Hindlimb muscle (tissue), 1 donor: ENCODE measurements around the gene TSTD2. TPM values are rescaled to one million over a fixed set of nuclear protein-coding genes. Genes with fewer than 3 reads are reported as not detected.

ENCODE experiments used
- DNase-seq: peaks from one replicate; pipeline ENCODE4 v3.0.0-alpha.2; 2013
- polyA plus RNA-seq: library from polyadenylated mRNA; unstranded; fragments of 120-200 nt; gene quantifications from one replicate; pipeline ENCODE4 v1.2.1, GENCODE V29; 2013; ENCODE audit not compliant: insufficient read length

The TSTD2 gene
- polyA plus RNA-seq, 1 donor: 22.2 TPM

GRCh38 chr9:97561501-97561900, 71.7 kb downstream of the TSTD2 start:
- no peak for DNase-seq

GRCh38 chr9:97560851-97561250, 72.3 kb downstream of the TSTD2 start:
- DNase-seq: no peak

- DNase-seq: no peak
Observed at GRCh38 chr9:97560154-97560553, 73.0 kb downstream of the TSTD2 start.

GRCh38 chr9:97559111-97559514, 74.1 kb downstream of the TSTD2 start:
- DNase-seq: no peak

- DNase-seq: no peak
Observed at GRCh38 chr9:97558701-97559101, 74.5 kb downstream of the TSTD2 start.

GRCh38 chr9:97557606-97558095, 75.5 kb downstream of the TSTD2 start:
- DNase-seq: no peak

GRCh38 chr9:97556721-97557605, 76.2 kb downstream of the TSTD2 start:
- no peak for DNase-seq

- no peak for DNase-seq
Observed at GRCh38 chr9:97556036-97556720, 77.0 kb downstream of the TSTD2 start.

- no peak for DNase-seq
Observed at GRCh38 chr9:97555164-97555563, 78.0 kb downstream of the TSTD2 start.

- DNase-seq: no peak
Observed at GRCh38 chr9:97554566-97555075, 78.5 kb downstream of the TSTD2 start.

GRCh38 chr9:97553841-97554240, 79.3 kb downstream of the TSTD2 start:
- DNase-seq: no peak

GRCh38 chr9:97553141-97553540, 80.0 kb downstream of the TSTD2 start:
- no peak for DNase-seq

- no peak for DNase-seq
Observed at GRCh38 chr9:97551308-97551707, 81.9 kb downstream of the TSTD2 start.

- DNase-seq: no peak
Observed at GRCh38 chr9:97550386-97550785, 82.8 kb downstream of the TSTD2 start.

Other genes starting within 250 kb of the TSTD2 start
- 5.4 TPM for gene TDRD7, start 221.3 kb downstream of the TSTD2 start, polyA plus RNA-seq
- 145 TPM for gene TMOD1, start 131.7 kb downstream of the TSTD2 start, polyA plus RNA-seq
- gene NCBP1, start 453 bp upstream of the TSTD2 start, polyA plus RNA-seq: 33.8 TPM
- 21.0 TPM for gene XPA, start 64.0 kb upstream of the TSTD2 start, polyA plus RNA-seq
- gene FOXE1, start 219.9 kb upstream of the TSTD2 start, polyA plus RNA-seq: not detected